KMS-11 (cell line): ENCODE data around the gene FASTKD3.

Source experiments
- H2AFZ ChIP-seq: fragments of 200-600 bp; sonication (generic); 2 replicates; pipeline ENCODE4 v1.6.1; 2016; ENCODE audit warnings: antibody characterized with exemption, mixed run types, low read depth
- H3K27ac ChIP-seq: fragments of 200-600 bp; sonication (generic); 2 replicates; pipeline ENCODE4 v1.6.1; 2016; ENCODE audit warnings: mild to moderate bottlenecking, mixed run types
- H3K27me3 ChIP-seq: fragments of 200-600 bp; sonication (generic); 2 replicates; pipeline ENCODE4 v1.6.1; 2017; ENCODE audit warnings: mild to moderate bottlenecking, low read depth, mixed run types, moderate library complexity; ENCODE audit not compliant: insufficient read depth
- H3K36me3 ChIP-seq: fragments of 200-600 bp; sonication (generic); 2 replicates; pipeline ENCODE4 v1.6.1; 2017; ENCODE audit warnings: mild to moderate bottlenecking, mixed run types; ENCODE audit not compliant: insufficient read depth
- H3K4me1 ChIP-seq: fragments of 200-600 bp; sonication (generic); 2 replicates; pipeline ENCODE4 v1.6.1; 2016; ENCODE audit warnings: mild to moderate bottlenecking, low read depth, mixed run types; ENCODE audit not compliant: poor library complexity, severe bottlenecking
- H3K4me2 ChIP-seq: fragments of 200-600 bp; sonication (generic); 2 replicates; pipeline ENCODE4 v1.7.0; 2016; ENCODE audit warnings: mild to moderate bottlenecking, mixed run types
- H3K4me3 ChIP-seq: fragments of 200-600 bp; sonication (generic); IDR thresholded peaks from 2 replicates; pipeline ENCODE4 v1.6.1; 2017; ENCODE audit warnings: low read depth, low read length, mixed read lengths; ENCODE audit not compliant: insufficient read depth
- H3K79me2 ChIP-seq: fragments of 200-600 bp; sonication (generic); 2 replicates; pipeline ENCODE4 v1.6.1; 2016; ENCODE audit warnings: low read depth, mixed run types; ENCODE audit not compliant: insufficient read depth
- H3K9ac ChIP-seq: fragments of 200-600 bp; sonication (generic); 2 replicates; pipeline ENCODE4 v1.6.1; 2016; ENCODE audit warnings: mild to moderate bottlenecking, mixed run types
- H4K20me1 ChIP-seq: fragments of 200-600 bp; sonication (generic); 2 replicates; pipeline ENCODE4 v1.6.1; 2016; ENCODE audit warnings: mild to moderate bottlenecking, mixed run types; ENCODE audit not compliant: insufficient read depth
- CTCF ChIP-seq: fragments of 200-600 bp; sonication (generic); conservative IDR thresholded peaks from 2 replicates; pipeline ENCODE4 v1.6.1; 2017; ENCODE audit warnings: low read depth, mild to moderate bottlenecking, antibody characterized with exemption, low read length, moderate library complexity, mixed read lengths

The FASTKD3 gene

GRCh38 chr5:7882926-7883325 is 14.1 kb upstream of the FASTKD3 start:
- peaks cover 68% of the 10 kb centered on the region for H4K20me1 ChIP-seq
- TF ChIP-seq CTCF: no peak
- no peak overlapping the region; the same call in 1 of the 2 replicates for H3K27ac ChIP-seq
- H3K79me2 ChIP-seq: peaks cover 90% of the 10 kb centered on the region
- no peaks in the 10 kb centered on the region for H3K27me3 ChIP-seq
- no peak overlapping the region for H2AFZ ChIP-seq
- H3K4me3 ChIP-seq: no peak overlapping the region
- peaks cover 35% of the 10 kb centered on the region for H3K36me3 ChIP-seq
- peaks cover 63% of the 10 kb centered on the region for H3K4me1 ChIP-seq
- no peak overlapping the region for H3K4me2 ChIP-seq
- no peak overlapping the region for H3K9ac ChIP-seq

- Histone ChIP-seq H3K27ac (no peak overlapping the region), H3K79me2 (peaks cover 97% of the 10 kb centered on the region), H3K36me3 (peaks cover 38% of the 10 kb centered on the region), H3K9ac (no peak overlapping the region), H3K4me3 (no peak overlapping the region), H4K20me1 (peaks cover 79% of the 10 kb centered on the region), H3K4me1 (peaks cover 74% of the 10 kb centered on the region), H3K27me3 (no peaks in the 10 kb centered on the region), H3K4me2 (no peak overlapping the region), H2AFZ (no peak overlapping the region)
- no peak for TF ChIP-seq CTCF
These were observed 13.0 kb upstream of the FASTKD3 start for GRCh38 chr5:7881816-7882215.

GRCh38 chr5:7881091-7881490 is 12.3 kb upstream of the FASTKD3 start:
- Histone ChIP-seq H3K27me3 (no peaks in the 10 kb centered on the region), H3K4me3 (no peak overlapping the region), H3K27ac (no peak overlapping the region), H2AFZ (no peak overlapping the region), H3K4me1 (peaks cover 82% of the 10 kb centered on the region), H3K9ac (no peak overlapping the region), H3K4me2 (no peak overlapping the region), H4K20me1 (peaks cover 82% of the 10 kb centered on the region), H3K36me3 (peaks cover 43% of the 10 kb centered on the region), H3K79me2 (peaks cover 97% of the 10 kb centered on the region)
- TF ChIP-seq CTCF: no peak

- Histone ChIP-seq H3K27me3 (no peaks in the 10 kb centered on the region), H3K27ac (peak overlapping the region; percentile 39; the same call in 1 of the 2 replicates), H3K4me2 (peak overlapping the region; percentile 63), H3K36me3 (peaks cover 42% of the 10 kb centered on the region), H3K9ac (no peak overlapping the region; the same call in 1 of the 2 replicates), H3K79me2 (peaks cover 99% of the 10 kb centered on the region), H2AFZ (no peak overlapping the region), H3K4me1 (peaks cover 96% of the 10 kb centered on the region), H3K4me3 (no peak overlapping the region), H4K20me1 (peaks cover 91% of the 10 kb centered on the region)
- no peak for TF ChIP-seq CTCF
These were observed 9.6 kb upstream of the FASTKD3 start for GRCh38 chr5:7878381-7878873.
